Stimulated activated CD4-positive, alpha-beta T cell treated with anti-CD3 and anti-CD28 coated beads, Interleukin-15, amount 100 ng/mL, for 24 hours (primary cell): ENCODE data around the gene SLC6A19.

Experiments used
- DNase-seq: peaks from one replicate; pipeline ENCODE4 v3.0.0-alpha.2; 2020

SLC6A19 gene

DNA sequence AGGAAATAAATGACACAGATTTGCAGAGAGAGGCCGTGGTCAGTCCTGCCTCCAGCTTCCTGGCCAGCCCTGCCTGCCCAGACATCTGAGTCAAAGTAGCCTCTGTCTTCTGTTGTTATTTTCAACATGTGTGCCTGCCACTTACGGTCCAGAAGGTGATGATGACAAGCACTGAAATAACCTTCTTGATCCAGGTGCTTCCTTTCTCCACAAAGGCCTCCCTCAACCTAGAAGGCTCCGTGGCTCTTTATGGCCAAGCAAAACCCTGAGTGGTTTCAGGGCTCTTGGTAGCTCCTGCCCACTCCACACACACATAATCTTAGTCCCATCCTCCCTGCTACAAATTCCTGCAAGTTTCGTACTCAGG, 34.1 kb upstream of the SLC6A19 start:
- DNase-seq = no peak

DNA sequence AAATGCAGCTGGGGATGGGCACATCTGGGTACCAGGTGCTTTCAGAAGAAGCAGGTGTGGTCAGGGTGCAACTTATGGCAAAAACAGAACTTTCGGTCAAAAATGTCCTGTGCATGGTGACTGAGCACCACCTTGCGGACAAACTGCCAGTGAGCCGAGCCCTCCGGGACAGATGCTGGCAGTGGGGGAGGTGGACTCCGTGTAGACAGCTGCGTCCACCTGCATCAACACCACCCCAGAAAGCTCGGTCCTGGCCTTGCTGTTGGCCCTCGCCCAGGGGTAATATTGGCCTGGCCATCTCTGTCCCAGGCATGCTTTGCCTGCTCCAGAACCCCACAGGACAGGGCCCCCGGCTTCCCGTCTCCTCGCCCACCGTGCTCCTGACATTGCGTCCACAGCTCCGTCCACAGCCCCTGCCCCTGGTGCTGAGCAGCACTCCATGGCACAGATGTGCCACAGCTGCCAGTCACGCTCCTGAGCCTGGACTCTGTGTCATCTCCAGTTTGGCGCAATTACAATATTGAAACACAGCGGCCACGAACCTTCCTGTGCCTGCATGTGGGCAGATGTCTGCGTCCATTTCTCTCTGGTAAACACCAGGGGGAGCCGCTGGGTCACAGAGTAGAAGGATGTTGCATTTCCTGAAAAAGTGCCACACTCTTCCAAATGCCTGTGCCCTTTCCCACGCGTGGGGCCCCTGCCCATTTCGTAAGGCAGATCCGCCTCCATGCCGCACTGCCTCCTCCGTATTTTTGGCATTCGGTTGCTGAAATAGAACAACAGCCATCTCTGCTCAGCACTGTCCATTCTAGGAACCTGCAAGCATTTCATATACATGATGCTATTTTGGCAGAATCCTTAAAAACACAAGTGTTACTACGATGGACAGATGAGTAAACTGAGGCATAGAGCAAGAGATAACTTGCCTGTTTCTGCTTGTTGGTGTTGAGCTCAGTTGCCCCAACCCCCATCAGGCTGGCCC, 33.4 kb upstream of the SLC6A19 start:
- DNase-seq = peak; percentile 77

DNA sequence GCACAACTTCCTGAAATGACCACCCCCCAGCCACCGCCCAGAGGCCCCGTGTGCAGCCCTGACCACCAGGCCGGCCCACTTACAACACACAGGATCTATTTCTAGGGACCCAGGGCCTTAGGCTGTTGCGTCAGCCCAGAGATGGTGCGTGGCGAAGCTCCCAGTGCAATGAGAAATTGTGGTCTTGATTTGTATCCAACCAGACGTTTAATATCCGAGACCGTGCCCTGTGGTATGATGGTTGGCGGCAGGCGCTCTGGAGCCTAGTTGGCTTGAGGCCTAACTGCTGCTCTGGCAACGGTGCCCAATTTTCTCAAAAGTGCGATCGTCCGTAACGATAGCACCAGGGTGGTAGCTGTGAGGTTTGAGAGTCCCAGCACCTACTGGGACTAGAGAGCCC, 32.6 kb upstream of the SLC6A19 start:
- no peak for DNase-seq

DNA sequence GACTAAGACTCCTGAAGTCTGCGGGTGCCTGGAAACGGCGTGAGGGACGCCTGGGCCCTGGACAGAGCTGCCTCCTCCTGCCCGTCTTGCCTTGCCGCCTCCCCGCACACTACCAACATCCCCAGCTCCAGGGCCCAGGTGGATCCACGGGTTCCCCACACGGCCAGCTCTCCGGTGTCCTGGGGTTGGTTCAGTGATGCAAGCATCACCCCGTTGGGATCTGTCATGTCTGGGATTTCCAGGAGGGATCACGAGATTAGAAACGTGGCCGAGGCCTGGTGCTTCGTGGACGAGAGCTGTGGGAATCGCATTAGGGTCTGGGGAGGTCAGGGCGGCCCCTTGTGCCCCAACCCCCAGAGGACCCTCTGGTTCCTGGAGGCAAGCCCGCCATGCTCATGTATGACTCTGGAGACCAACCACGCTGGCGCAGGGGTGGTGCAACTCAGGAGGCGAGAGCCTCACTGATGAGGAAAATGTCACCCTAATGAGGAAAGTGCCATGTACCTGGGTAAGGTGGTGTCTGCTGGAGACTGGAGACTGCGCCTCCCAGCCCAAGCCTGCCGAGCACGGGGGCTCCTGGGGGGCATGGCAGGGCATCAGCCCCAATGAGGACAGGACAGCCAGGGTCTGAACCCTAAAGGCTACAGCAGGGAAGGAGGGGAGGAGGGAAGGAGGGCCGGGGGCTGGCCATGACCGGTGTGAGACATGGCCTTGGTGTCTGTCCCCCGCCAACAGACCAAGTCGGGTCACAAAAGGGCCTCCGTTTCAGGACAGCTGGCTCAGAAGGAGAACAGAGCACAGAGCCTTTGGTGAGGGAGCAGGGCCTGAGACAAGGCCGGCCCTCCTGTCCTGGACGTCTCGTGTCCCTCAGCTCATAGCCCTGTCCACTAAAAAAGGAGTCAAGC, 31.9 kb upstream of the SLC6A19 start:
- no peak for DNase-seq

DNA sequence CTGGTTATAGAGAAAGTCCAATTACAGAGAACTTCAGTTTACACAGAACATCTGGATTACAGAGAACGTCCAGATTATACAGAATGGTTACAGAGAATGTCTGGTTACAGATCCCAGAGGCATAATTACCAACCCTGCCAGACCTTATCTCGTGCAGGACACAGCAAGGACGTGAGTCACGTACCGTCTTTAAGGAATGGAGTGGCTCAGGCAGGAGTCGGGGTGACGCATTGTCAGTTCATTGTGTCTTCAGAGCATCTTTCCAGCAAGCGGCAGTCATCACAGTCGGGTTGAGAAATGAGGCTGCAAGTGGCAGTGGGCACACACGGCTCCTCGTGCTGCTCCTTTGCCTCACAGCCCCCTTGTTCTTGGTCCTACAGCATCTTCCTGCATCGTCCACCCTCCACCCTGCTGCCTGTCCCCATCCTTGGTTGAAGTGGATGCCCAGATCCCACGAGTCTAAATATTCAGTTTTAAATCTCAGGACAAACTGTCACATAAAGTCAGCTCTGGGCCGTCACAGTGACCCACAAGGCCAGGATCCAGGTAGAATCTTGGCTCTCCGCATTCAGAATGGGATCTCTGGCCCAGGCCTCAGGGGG, 30.0 kb upstream of the SLC6A19 start:
- DNase-seq = no peak

DNA sequence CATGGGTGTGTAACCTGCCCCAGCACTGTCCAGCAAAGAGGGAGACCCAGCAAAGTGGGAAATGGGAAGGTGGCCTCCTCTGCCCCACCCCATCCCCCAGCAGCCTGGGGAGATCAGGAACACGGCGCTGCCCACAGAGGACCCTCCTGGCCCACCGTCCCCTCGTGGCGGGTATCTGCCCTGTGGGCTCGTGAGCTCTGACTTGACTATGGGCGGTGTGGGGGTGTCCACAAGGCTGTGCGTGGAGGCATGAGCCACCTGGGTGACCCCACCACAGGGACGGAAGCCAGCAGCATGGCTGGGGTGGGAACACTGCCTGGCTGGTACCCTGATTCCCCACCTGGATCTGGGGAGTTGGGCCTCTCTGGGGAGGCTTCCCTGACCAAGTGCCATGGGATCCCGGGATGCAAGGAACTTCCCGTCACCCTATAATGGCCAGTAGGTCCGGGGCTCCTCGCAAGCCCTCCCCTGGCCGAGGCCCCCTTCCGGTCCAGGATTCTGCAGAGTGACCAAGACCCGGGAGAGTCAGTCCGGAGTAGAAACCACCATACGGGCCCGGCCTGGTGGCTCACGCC, 29.3 kb upstream of the SLC6A19 start:
- DNase-seq = no peak

DNA sequence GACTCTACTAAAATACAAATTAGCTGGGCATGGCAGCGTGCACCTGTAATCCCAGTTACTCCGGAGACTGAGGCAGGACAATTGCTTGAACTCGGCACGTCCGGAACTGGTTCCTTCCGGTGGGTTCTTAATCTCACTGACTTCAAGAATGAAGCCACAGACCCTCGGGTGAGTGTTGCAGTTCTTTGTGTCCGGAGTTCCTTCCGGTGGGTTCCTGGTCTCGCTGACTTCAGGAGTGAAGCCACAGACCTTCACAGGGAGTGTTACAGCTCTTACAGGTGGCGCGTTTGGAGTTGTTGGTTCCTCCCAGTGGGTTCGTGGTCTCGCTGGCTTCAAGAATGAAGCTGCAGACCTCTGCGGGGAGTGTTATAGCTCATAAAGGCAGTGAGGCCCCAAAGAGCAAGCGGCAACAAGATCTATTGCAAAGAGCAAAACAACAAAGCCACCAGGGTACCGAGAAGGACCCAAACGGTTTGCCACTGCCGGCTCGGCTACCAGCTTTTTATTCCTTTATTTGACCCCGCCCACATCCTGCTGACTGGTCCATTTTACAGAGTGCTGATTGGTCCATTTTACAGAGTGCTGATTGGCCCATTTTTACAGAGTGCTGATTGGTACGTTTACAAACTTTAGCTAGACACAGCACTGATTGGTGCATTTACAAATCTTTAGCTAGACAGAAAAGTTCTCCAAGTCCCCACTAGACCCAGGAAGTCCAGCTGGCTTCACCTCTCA, 28.6 kb upstream of the SLC6A19 start:
- DNase-seq = peak; percentile 53

DNA sequence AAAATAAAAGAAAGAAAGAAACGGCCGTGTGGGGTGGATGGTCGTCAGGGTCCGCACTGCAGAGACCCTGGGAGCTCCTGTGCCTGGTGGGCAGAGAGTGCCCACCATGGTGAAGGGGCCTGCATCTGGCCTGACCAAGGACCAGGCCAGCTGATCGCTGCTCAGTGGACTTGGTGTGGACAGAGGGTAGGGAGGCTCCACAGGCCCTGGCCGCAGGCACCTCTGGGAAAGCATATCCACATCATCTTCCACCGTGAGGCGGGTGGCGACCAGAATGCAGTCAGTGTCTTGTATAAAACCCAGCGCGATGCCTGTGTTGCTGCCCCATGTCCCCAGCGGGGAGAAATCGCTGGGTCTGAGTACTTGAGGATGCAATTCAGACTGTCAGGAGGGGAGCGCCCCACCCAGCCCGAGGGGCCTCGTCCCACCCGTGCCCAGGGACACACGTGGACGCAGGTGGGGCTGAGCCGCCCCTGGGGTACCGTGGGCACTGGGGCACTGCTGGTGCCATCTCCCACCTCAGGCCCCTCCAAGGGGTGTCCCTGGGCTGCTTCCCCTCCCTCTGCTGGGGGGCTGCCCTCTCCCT, 27.8 kb upstream of the SLC6A19 start:
- no peak for DNase-seq

DNA sequence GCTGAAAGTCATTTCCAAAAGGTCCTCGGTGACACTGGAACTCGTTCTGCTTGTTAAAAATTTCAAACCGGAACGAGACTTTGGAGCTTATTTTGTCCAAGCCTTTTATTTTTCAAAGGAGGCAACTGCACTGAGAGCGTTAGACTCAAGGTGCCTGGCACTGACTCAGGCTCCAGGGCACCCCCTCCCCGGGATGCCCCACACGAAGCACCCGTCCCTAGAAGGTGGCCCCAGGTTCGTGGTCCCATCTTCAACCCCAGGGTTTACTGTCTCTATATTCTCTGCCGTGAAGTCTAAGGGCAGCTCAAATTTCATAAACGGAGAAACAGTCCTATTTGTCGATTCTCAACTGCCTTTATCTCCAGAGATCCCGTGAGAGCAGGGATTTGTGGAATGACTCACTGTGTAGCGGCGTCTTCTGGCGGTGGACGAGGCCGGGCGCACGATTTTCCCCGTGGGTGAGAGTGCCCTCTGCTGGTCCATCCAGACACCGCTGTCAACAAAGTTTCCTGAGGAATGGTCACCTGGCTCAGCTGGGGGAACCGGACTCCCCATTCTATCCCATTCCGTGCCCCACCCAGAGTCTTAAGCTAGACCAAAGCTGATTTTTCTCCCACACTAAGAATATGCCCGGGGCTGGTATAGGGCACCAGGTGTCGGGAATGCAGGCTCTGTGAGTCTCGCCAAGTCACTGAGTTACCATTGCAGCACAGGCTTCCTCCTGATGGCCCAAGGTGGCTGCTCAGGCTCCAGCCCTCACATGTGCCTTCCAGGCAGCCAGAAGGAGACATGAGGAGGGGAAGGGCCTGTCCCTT, 27.1 kb upstream of the SLC6A19 start:
- peak; percentile 69 for DNase-seq

DNA sequence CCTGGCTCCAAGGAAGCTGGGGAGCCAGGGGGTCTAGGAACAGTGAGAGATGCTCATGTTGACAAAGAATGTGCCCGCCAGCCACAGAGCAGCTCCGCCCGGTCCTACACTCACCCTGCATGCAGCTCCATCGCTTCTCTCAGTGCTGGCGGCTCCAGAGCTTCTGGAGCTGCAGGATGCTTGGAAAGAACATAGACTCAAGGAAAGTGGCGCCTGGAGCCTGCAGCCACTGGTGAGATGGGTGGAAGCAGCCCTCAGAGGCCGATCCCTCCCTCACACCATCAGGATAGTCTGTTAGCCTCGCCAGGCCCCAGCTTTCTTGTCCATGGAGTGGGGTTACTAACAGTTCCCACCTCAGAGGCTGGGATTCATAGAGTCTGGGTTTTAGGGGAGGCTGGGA, 26.4 kb upstream of the SLC6A19 start:
- DNase-seq = no peak

DNA sequence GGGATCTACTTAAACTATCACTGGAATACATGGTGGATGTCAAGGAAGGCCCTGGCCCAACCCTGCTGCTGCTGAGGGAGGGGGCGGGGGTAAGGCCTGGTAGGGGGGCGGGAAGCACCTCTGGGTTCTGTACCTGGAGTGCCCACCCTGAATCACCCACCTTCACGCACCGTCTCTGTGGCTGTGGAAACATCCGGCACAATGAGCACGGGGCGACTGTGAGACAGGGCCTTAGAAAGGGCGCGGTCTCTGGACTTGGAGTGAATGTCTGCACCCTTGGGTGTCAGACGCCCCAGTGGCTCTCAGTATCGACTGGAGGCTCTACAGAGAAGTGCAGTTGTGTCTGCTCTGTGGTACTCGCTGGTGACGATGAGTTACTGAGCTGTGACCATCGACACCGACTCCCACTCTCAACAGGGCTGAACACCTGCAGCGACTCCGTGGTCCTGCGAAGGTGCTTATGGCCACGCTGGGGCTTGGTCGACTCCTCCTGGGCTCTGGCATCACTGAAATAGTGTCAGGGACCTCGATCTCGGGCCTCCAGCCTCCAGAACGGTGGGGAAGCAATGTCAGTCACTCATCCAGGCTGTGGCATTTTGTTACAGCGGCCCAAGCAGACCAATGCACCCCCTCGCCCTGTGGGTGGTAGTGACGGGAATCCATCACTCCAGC, 25.5 kb upstream of the SLC6A19 start:
- no peak for DNase-seq

DNA sequence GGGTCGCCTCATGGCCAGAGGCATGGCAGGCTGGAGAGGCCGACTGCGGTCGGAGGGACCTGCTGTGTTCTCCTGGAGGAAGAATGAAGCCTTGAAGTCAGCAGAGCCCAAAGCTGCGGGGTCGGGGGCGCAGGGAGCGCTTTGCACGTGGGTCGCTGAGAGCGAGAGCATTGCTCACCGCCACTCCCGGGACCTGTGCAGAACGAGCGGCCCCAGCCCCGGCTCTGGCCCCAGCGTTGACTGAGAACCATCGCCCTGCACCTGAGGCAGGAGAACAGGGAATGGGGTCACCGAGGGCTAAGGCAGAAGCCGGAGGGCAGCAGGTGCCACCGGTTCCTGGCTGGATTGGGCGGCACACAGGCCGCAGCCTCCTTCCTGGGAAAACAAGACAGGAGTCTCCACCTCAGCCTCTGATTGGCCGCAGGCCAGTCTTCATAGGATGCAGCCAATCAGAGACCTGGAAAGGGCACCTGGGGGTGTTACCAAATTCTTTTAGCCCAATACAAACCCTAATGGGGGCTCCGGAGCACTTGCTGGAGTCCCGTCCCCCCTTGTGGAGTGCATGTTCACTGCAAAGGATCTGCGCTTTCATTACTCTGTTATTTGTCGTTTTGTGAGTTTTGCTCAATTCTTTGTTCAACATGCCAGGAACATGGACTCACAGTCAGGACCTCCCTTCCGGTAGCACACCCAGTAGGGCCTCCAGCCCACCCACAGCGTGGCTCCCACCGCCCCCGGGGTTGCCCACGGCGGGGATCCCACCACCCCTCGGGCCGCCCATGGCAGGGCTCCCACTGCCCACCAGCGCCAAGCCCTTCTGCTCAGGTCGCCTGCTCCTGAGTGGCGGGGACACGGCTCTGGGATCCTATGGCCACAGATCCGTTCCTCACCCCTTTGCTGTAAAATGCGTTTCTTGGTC, 24.7 kb upstream of the SLC6A19 start:
- no peak for DNase-seq

DNA sequence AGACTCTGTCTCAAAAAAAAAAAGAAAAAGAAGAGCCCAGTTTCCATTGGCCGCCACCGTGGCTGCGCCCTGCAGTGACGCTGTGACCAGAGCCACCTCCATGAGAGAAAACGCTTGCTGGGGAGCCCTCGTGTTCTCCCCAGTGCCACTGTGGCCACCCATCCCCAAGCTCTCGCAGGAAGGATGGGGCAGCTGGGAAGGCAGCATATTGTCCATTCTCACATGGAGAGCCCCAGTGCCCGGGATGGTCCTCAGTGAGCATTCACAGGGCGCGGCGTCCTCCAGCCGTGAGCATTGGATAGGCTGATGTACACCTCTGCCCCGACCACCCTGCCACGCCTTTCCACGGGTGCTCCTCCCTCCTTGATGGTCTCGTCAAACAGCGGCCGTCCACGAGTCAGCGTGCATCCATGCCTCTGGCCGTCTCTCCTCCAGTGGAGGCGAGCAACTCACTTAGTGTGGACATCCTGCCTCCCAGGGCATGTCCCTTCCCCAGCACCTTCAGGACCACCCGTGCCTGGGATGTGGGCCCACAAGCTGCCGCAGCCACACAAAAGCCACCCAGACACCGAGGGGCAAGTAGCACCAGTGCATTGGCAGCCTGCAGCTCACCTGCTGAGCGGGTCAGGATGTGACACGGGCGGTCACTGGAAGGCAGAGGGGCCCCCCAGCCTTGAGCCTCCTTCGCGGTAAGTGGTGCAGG, 23.4 kb upstream of the SLC6A19 start:
- DNase-seq = no peak

DNA sequence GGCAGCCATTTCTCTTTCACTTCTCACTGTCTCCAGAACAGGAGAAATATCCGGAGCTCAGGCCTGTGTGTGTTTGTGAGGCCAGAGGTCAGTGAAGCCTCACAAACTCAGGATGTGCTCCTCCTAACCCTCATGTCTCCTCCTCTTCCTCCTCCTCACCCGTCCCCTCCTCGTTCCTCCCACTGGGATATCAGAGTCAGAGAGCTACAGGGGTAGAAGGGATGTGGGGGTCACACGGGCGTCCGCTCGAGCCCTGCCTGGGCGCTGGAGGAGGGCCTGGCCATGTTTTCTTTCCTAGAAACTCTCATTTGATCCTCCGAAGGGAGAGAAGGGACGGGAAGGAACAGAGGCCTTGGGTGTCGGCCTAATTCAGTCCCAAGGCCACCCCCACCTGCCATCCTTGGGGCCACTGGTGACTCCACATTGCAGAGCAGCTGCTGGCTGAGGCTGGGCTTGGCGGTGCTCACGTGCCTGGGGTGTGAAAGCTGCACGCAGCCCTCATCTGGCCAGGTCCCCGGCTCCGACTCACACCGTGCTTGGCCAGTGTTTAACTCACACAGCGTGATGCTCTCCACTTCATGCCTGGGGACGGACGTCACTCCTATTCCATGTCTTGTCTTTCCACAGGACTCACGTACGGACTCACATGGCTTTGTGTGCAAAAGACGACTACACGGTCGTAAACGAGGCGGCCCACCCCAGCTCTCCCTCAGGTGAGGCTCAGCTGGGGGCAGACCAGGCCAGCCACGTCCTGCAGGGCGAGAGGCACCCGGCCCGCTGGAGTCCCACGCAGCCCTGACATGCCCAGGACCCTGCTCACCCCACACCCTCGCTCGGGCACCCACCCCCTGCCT, 22.6 kb upstream of the SLC6A19 start:
- no peak for DNase-seq

DNA sequence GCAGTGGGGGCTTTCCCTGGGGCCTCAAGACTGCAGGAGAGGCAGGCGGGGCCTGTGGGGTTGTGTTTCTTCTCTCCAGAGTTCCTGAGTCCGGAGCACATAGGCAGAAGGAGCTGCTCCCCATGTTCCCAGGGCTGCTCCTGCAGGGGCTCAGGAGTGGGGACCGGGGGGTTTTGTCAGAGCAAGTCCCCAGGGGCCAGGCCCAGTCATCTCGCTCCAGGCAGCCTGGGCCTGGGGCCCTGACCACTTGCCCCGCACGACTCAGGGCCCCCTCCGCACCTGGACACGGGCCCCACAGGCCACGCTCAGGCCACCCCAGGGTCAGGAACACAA, 22.0 kb upstream of the SLC6A19 start:
- DNase-seq = no peak

DNA sequence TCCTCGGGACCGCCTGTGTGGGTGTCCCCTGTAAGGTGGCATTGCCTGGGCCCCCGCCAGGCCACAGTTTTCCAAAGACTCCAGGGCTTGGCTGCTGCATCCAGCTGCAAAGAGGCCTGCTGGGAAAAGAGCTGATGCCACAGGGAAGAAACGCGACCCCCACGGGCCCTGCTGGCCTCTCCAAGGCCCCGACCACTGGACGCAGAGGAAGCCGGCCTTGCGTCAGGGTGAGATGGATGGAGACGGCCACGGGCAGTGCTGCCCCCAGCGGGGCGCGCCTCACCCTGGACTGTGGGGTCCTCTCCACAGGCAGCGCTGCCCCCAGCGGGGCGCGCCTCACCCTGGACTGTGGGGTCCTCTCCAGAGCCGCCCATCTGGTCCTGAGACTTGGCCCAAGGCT, 21.3 kb upstream of the SLC6A19 start:
- no peak for DNase-seq

DNA sequence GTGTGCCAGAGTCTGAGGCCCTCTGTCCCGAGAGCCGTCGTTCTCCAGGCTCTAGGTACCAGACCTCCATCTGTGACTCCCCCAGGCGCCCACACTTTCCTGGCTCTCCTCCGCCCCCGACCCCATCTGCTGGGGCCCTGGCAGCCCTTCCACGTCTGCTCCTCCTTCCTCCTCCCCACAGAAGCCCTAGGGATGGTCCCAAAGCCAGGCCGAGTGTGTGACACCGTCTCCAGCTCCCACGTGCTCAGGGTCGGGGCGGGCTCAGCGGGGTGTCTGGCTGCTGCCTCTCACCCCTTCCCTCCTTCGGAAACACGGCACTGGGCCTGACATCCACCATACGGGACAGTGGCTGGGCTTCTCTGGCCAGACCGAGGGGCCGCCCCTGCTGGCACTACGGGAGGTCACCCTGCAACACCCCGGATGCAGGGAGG, 20.5 kb upstream of the SLC6A19 start:
- no peak for DNase-seq
